Type B pancreatic cell (in vitro differentiated cells): ENCODE data around the gene PPP1R16B. TPM values are rescaled to one million over a fixed set of nuclear protein-coding genes. Genes with fewer than 3 reads are reported as not detected.
"Not testable (repeated sequence)": the region's sequence is repeated elsewhere in the genome, so short reads cannot be mapped to it uniquely, and the experiment has no call there.

Experiments
- DNase-seq: peaks from one replicate; pipeline ENCODE4 v3.0.0; 2021; ENCODE audit warnings: mixed read lengths; ENCODE audit not compliant: unreplicated experiment; ENCODE audit errors: extremely low spot score
- H3K27ac Mint-ChIP-seq: 2 replicates; pipeline ENCODE4 v1.8.0; 2021; ENCODE audit warnings: mild to moderate bottlenecking, mixed read lengths
- H3K27me3 Mint-ChIP-seq: 2 replicates; pipeline ENCODE4 v1.8.0; 2021; ENCODE audit warnings: mixed read lengths
- H3K36me3 Mint-ChIP-seq: 2 replicates; pipeline ENCODE4 v1.8.0; 2021; ENCODE audit warnings: mixed read lengths
- H3K4me1 Mint-ChIP-seq: one replicate; pipeline ENCODE4 v1.8.0; 2021; ENCODE audit warnings: mixed read lengths; ENCODE audit not compliant: unreplicated experiment
- H3K4me3 Mint-ChIP-seq: 2 replicates; pipeline ENCODE4 v1.8.0; 2021; ENCODE audit warnings: mild to moderate bottlenecking, mixed read lengths
- H3K9me3 Mint-ChIP-seq: 2 replicates; pipeline ENCODE4 v1.8.0; 2021; ENCODE audit warnings: mixed read lengths
- total RNA-seq: library from RNA; stranded (reverse); gene quantifications from 2 replicates; pipeline ENCODE4 v1.2.1, GENCODE V29; 2021; ENCODE audit warnings: low replicate concordance
- TF ChIP-seq, protein P1 (sequence below): fragments of 200-600 bp; sonication (generic); conservative IDR thresholded peaks from 2 replicates; pipeline ENCODE4 v1.5.0; 2021; ENCODE audit warnings: antibody characterized with exemption, mild to moderate bottlenecking

PPP1R16B gene
- total RNA-seq, 1 donor from 2014 or later: 0.31 TPM

GRCh38 chr20:38953630-38954340, 148.3 kb downstream of the PPP1R16B start:
- H3K27ac Mint-ChIP-seq: no peak overlapping the region
- DNase-seq: no peak
- no peak overlapping the region for H3K4me3 Mint-ChIP-seq
- no peaks in the 10 kb centered on the region for H3K27me3 Mint-ChIP-seq
- peaks cover 16% of the 10 kb centered on the region for H3K36me3 Mint-ChIP-seq
- H3K9me3 Mint-ChIP-seq: no peaks in the 10 kb centered on the region
- no peaks in the 10 kb centered on the region for H3K4me1 Mint-ChIP-seq
- TF ChIP-seq, protein P1, sequence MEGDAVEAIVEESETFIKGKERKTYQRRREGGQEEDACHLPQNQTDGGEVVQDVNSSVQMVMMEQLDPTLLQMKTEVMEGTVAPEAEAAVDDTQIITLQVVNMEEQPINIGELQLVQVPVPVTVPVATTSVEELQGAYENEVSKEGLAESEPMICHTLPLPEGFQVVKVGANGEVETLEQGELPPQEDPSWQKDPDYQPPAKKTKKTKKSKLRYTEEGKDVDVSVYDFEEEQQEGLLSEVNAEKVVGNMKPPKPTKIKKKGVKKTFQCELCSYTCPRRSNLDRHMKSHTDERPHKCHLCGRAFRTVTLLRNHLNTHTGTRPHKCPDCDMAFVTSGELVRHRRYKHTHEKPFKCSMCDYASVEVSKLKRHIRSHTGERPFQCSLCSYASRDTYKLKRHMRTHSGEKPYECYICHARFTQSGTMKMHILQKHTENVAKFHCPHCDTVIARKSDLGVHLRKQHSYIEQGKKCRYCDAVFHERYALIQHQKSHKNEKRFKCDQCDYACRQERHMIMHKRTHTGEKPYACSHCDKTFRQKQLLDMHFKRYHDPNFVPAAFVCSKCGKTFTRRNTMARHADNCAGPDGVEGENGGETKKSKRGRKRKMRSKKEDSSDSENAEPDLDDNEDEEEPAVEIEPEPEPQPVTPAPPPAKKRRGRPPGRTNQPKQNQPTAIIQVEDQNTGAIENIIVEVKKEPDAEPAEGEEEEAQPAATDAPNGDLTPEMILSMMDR: no peak

DNA sequence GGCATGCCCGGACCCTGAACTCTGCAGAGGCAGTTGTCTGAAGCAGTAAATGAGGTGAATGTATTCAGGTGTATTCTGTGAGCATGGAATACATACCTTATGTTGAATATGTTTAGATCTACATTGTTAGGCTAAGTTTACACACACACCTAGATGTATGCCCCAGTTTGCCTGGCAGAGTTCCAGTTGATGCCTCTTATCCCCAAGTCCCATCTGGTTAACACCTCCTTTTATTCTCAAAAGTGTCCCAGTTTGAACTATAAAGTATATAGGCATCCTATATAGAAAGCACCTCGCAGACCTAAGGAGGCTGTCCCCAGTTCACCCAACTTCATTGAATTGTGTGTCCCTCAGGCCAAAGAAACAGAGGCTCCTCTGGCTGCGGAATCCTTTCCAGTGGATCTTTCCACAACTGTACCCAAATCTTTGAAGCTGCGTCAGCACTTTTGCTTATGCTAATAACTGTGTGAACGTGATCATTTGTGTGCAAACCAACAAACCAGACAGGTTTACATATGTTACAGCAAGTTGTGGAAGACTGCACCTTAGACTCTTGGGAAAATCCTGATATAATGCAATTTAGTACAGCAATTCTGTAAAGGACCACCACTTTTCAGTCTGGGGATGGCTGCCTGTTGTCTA, 151.9 kb downstream of the PPP1R16B start:
- Mint-ChIP-seq H3K36me3 (peaks cover 6% of the 10 kb centered on the region), H3K27ac (no peak overlapping the region), H3K27me3 (no peaks in the 10 kb centered on the region), H3K9me3 (no peaks in the 10 kb centered on the region), H3K4me3 (no peak overlapping the region), H3K4me1 (peaks cover 11% of the 10 kb centered on the region)
- DNase-seq: no peak
- TF ChIP-seq, protein P1: no peak

GRCh38 chr20:38957915-38958485, 152.5 kb downstream of the PPP1R16B start:
- Mint-ChIP-seq H3K4me3 (no peak overlapping the region), H3K27ac (no peak overlapping the region), H3K36me3 (peaks cover 4% of the 10 kb centered on the region), H3K9me3 (no peaks in the 10 kb centered on the region), H3K4me1 (peaks cover 16% of the 10 kb centered on the region), H3K27me3 (no peaks in the 10 kb centered on the region)
- TF ChIP-seq, protein P1: no peak
- DNase-seq: no peak

DNA sequence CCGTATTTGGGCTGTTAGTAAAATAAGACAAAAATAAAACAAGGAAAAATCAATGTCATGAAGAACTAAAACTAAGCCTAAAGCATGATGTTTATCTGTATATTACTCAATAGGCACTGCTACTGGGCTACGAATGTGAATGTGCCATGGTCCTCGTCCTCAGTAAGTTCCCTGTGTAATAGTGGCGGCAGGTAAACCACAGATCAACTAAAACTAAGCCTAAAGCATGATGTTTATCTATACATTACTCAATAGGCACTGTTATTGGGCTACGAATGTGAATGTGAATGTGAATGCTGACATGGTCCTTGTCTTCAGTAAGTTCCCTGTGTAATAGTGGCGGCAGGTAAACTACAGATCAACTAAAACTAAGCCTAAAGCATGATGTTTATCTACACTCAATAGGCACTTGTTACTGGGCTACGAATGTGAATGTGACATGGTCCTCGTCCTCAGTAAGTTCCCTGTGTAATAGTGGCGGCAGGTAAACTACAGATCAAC, 154.7 kb downstream of the PPP1R16B start:
- H3K27me3 Mint-ChIP-seq, H3K36me3 Mint-ChIP-seq, H3K9me3 Mint-ChIP-seq, DNase-seq, H3K27ac Mint-ChIP-seq: not testable (repeated sequence)
- peaks cover 18% of the 10 kb centered on the region for H3K4me1 Mint-ChIP-seq
- peak overlapping the region; percentile 67 for H3K4me3 Mint-ChIP-seq

- Mint-ChIP-seq H3K27ac (peak overlapping the region; percentile 91), H3K27me3 (no peaks in the 10 kb centered on the region), H3K4me1 (peaks cover 30% of the 10 kb centered on the region), H3K9me3 (no peaks in the 10 kb centered on the region), H3K36me3 (no peaks in the 10 kb centered on the region), H3K4me3 (peak overlapping the region; percentile 96)
- no peak for DNase-seq
- TF ChIP-seq, protein P1: no peak
These were observed 156.1 kb downstream of the PPP1R16B start for GRCh38 chr20:38961530-38962043.
